GM10847 (cell line): Measurements from ENCODE around the gene FBXO24.
A peak's percentile ranks its signal among the peaks of the same experiment; 100 is the strongest.

Experiments used
- POLR2A ChIP-seq: IDR thresholded peaks from 2 replicates; pipeline ENCODE4 v1.6.1; 2011; ENCODE audit not compliant: insufficient read length; ENCODE audit errors: extremely low read depth

Gene FBXO24

DNA sequence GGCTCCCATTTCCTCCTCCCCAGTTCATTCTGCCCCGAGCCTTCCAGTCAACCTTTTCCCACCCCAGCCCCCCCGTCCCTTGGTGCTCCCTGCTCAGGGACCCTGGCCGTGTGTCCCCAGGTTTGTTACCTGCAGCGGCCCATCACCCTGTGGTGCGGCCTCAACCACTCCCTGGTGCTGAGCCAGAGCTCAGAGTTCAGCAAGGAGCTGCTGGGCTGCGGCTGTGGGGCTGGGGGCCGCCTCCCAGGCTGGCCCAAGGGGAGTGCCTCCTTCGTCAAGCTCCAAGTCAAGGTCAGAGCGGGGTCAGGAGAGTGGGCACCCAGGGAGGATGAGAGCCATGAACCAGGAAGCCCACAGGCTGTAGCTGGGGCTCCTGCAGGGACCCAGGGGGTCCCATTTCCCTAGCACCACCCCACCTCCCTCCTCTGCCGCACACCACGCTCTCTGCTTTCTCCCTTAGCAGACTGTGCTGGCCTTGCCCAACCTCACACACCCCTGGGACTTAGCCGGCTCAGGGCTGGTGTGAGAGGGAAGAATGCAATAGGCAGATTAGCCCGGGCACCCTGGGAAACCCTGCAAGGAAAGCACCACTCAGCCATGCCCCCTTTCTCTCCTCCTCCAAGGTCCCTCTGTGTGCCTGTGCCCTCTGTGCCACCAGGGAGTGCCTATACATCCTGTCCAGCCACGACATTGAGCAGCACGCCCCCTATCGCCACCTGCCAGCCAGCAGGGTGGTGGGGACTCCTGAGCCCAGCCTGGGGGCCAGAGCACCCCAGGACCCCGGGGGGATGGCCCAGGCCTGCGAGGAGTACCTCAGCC is 14.0 kb downstream of the FBXO24 start:
- TF ChIP-seq POLR2A = no peak

- no peak for TF ChIP-seq POLR2A
Measured at GRCh38 chr7:100600730-100601038, 14.6 kb downstream of the FBXO24 start.

GRCh38 chr7:100602889-100603725 is 17.0 kb downstream of the FBXO24 start:
- TF ChIP-seq POLR2A = no peak

- TF ChIP-seq POLR2A = no peak
Measured at GRCh38 chr7:100603726-100604027, 17.5 kb downstream of the FBXO24 start.

GRCh38 chr7:100604028-100604975 is 18.2 kb downstream of the FBXO24 start:
- TF ChIP-seq POLR2A = peak; percentile 26

GRCh38 chr7:100604976-100605911 is 19.1 kb downstream of the FBXO24 start:
- TF ChIP-seq POLR2A = no peak

DNA sequence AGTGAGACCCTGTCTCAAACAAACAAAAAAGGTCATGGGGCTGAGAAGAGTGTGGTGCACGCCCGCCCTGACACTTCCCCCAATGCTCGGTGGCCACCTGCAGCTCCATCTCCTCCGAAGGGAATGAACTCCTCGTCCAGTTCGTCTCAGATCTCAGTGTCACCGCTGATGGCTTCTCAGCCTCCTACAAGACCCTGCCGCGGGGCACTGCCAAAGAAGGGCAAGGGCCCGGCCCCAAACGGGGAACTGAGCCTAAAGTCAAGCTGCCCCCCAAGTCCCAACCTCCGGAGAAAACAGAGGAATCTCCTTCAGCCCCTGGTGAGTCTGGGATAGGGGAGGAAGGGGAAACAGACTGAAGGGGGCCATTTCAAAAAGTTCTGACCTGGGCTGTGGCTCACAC is 20.2 kb downstream of the FBXO24 start:
- TF ChIP-seq POLR2A = no peak

DNA sequence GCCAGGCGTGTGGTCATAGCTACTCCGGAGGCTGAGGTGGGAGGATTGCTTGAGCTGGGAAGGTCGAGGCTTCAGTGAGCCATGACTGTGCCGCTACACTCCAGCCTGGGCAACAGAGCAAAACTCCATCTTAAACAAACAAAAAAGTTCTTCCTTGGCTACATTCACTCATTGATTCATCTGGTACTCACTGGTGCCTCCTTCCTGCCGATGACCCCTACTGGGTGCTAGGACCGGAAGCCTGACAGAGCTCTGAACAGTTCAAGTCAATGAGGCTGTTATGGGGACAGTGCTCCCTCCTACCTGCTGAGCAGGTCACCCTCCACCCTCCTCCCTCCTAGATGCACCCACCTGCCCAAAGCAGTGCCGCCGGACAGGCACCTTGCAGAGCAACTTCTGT is 21.0 kb downstream of the FBXO24 start:
- no peak for TF ChIP-seq POLR2A

DNA sequence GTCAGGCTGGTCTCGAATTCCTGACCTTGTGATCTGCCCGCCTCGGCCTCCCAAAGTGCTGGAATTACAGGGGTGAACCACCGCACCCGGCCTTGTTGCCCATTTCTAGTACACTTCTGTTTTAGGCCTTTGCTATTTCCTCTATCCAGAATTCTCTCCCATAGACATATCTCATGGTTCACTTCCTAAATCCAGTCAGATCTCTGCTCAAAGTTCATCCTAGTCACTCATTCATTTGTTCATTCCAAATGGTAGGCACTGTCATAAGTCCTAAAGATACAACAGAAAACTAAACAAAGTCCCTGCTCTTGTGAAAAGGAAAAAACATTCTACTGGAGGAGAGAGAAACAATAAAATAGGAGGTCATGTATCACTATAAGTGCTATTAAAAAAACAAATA is 23.8 kb downstream of the FBXO24 start:
- no peak for TF ChIP-seq POLR2A

- TF ChIP-seq POLR2A = peak; percentile 87
Measured at GRCh38 chr7:100611983-100612729, 26.0 kb downstream of the FBXO24 start, which contains the start of gene MOSPD3. TSS of gene MOSPD3 (plus strand) at chr7:100612540. CDS start at chr7:100612792, 252 bp downstream.

- no peak for TF ChIP-seq POLR2A
Measured at GRCh38 chr7:100612730-100613390, 26.7 kb downstream of the FBXO24 start.

DNA sequence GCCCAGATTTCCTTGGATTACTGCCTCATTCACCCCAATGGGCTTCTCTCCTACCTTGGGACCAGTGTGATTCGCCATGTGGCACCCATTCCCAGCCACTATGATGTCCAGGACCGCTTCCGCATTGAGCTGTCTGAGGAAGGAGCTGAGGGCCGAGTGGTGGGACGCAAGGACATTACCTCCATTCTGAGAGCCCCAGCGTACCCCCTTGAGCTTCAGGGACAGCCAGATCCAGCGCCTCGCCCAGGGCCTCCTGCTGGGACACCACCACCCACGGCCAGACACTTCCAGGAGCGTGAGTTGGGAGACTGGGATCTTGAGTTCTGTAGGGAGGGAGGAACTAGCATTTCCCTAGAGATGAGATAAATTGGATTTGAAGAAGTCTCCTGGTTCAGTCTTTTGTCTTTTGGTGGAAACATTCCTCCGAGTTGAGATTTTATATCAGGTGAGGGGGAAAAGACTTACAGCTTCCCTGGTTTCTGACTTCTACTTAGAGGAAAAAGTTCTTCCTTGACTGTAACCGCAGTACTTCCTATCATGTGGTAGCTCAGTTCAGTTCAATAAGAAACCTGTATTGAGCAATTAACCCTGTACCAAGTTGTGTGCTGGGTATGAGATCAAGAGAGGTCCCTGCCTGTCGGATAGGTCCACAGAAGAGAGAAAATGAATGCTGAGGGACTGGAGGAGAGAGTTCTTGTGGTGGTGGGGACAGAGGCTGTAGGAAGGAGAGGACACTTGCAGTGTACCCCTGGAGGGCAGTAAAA is 27.5 kb downstream of the FBXO24 start:
- no peak for TF ChIP-seq POLR2A

GRCh38 chr7:100614308-100614861 is 28.3 kb downstream of the FBXO24 start:
- no peak for TF ChIP-seq POLR2A
